Astrocyte (in vitro differentiated cells and primary cell): Measurements from ENCODE around the gene ATP1B1. TPM values are rescaled to one million over a fixed set of nuclear protein-coding genes. Genes with fewer than 3 reads are reported as not detected.

Experiments used
- DNase-seq: peaks from one replicate; pipeline ENCODE4 v3.0.0-alpha.2; 2010; ENCODE audit warnings: low read depth
- FAIRE-seq: peaks from 2 replicates; lab custom pipeline; 2011; peaks lifted over from hg19 to GRCh38; lab: Jason Lieb, UNC
- H2AFZ ChIP-seq: 2 replicates; pipeline ENCODE4 v1.6.0; 2012; ENCODE audit warnings: low read depth, low read length, inconsistent platforms
- H3K27ac ChIP-seq: 2 replicates; pipeline ENCODE4 v1.5.1; 2011; ENCODE audit warnings: low read depth, low read length, inconsistent platforms
- H3K27me3 ChIP-seq: 2 replicates; pipeline ENCODE4 v1.6.0; 2011; ENCODE audit warnings: low read length, inconsistent platforms; ENCODE audit not compliant: insufficient read depth
- H3K36me3 ChIP-seq: 2 replicates; pipeline ENCODE4 v1.5.1; 2011; ENCODE audit warnings: low read length, inconsistent platforms; ENCODE audit not compliant: insufficient read depth
- H3K4me1 ChIP-seq: 2 replicates; pipeline ENCODE4 v1.5.1; 2011; ENCODE audit warnings: low read length, inconsistent platforms; ENCODE audit not compliant: insufficient read depth
- H3K4me2 ChIP-seq: 2 replicates; pipeline ENCODE4 v1.6.0; 2012; ENCODE audit warnings: low read length, inconsistent platforms
- H3K4me3 ChIP-seq: 2 replicates; pipeline ENCODE4 v1.5.1; 2011; ENCODE audit warnings: low read depth, mild to moderate bottlenecking, low read length, inconsistent platforms; ENCODE audit not compliant: insufficient read depth
- H3K79me2 ChIP-seq: 2 replicates; pipeline ENCODE4 v1.6.0; 2012; ENCODE audit warnings: mild to moderate bottlenecking, low read length, inconsistent platforms; ENCODE audit not compliant: insufficient read depth
- H3K9ac ChIP-seq: 2 replicates; pipeline ENCODE4 v1.6.0; 2012; ENCODE audit warnings: mild to moderate bottlenecking, low read length, inconsistent platforms
- H3K9me3 ChIP-seq: 2 replicates; pipeline ENCODE4 v1.5.1; 2012; ENCODE audit warnings: low read depth, mild to moderate bottlenecking, low read length, inconsistent platforms; ENCODE audit not compliant: insufficient read depth
- H4K20me1 ChIP-seq: 2 replicates; pipeline ENCODE4 v1.6.0; 2012; ENCODE audit warnings: low read length, inconsistent platforms; ENCODE audit not compliant: insufficient read depth
- H3K27ac Mint-ChIP-seq: one replicate; pipeline ENCODE4 v1.8.0; 2021; ENCODE audit warnings: mild to moderate bottlenecking, mixed read lengths; ENCODE audit not compliant: unreplicated experiment
- H3K27me3 Mint-ChIP-seq: one replicate; pipeline ENCODE4 v1.8.0; 2021; ENCODE audit warnings: low read depth, mixed read lengths; ENCODE audit not compliant: unreplicated experiment
- H3K36me3 Mint-ChIP-seq: one replicate; pipeline ENCODE4 v1.8.0; 2021; ENCODE audit warnings: low read depth, mixed read lengths; ENCODE audit not compliant: unreplicated experiment
- H3K4me1 Mint-ChIP-seq: one replicate; pipeline ENCODE4 v1.8.0; 2021; ENCODE audit warnings: low read depth, mixed read lengths; ENCODE audit not compliant: unreplicated experiment
- H3K4me3 Mint-ChIP-seq: one replicate; pipeline ENCODE4 v1.8.0; 2021; ENCODE audit warnings: mild to moderate bottlenecking, moderate library complexity, mixed read lengths; ENCODE audit not compliant: unreplicated experiment
- H3K9me3 Mint-ChIP-seq: one replicate; pipeline ENCODE4 v1.8.0; 2021; ENCODE audit warnings: mild to moderate bottlenecking, mixed read lengths; ENCODE audit not compliant: unreplicated experiment
- EZH2 ChIP-seq: IDR thresholded peaks from 2 replicates; pipeline ENCODE4 v1.6.1; 2012; ENCODE audit warnings: mild to moderate bottlenecking, low read length, inconsistent platforms; ENCODE audit not compliant: insufficient read depth
- total RNA-seq: library from RNA; stranded (reverse); gene quantifications from 2 replicates; pipeline ENCODE4 v1.2.1, GENCODE V29; 2021
- TF ChIP-seq, protein P1 (sequence below): IDR thresholded peaks from 2 replicates; pipeline ENCODE4 v1.5.1; 2011; ENCODE audit warnings: low read depth, mild to moderate bottlenecking, inconsistent platforms, low read length, moderate library complexity; ENCODE audit not compliant: insufficient read depth

Gene ATP1B1
- total RNA-seq, 1 donor from 2014 or later = 56.5 TPM

- Mint-ChIP-seq H3K27me3 (no peaks in the 10 kb centered on the region), H3K4me1 (no peaks in the 10 kb centered on the region), H3K4me3 (no peak overlapping the region), H3K9me3 (no peaks in the 10 kb centered on the region), H3K36me3 (no peaks in the 10 kb centered on the region), H3K27ac (no peak overlapping the region)
- no peak overlapping the region for H2AFZ ChIP-seq
- H3K4me3 ChIP-seq = no peak overlapping the region
- no peaks in the 10 kb centered on the region for H3K79me2 ChIP-seq
- H3K27ac ChIP-seq = no peak overlapping the region
- no peaks in the 10 kb centered on the region for H3K36me3 ChIP-seq
- FAIRE-seq (no peak), DNase-seq (no peak)
- no peaks in the 10 kb centered on the region for H3K27me3 ChIP-seq
- H3K9me3 ChIP-seq = no peaks in the 10 kb centered on the region
- TF ChIP-seq, protein P1, sequence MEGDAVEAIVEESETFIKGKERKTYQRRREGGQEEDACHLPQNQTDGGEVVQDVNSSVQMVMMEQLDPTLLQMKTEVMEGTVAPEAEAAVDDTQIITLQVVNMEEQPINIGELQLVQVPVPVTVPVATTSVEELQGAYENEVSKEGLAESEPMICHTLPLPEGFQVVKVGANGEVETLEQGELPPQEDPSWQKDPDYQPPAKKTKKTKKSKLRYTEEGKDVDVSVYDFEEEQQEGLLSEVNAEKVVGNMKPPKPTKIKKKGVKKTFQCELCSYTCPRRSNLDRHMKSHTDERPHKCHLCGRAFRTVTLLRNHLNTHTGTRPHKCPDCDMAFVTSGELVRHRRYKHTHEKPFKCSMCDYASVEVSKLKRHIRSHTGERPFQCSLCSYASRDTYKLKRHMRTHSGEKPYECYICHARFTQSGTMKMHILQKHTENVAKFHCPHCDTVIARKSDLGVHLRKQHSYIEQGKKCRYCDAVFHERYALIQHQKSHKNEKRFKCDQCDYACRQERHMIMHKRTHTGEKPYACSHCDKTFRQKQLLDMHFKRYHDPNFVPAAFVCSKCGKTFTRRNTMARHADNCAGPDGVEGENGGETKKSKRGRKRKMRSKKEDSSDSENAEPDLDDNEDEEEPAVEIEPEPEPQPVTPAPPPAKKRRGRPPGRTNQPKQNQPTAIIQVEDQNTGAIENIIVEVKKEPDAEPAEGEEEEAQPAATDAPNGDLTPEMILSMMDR = no peak
- no peak for TF ChIP-seq EZH2
- no peaks in the 10 kb centered on the region for H4K20me1 ChIP-seq
- H3K4me2 ChIP-seq = no peak overlapping the region
- no peaks in the 10 kb centered on the region for H3K4me1 ChIP-seq
- H3K9ac ChIP-seq = no peak overlapping the region
Measured at GRCh38 chr1:169072945-169073725, 33.4 kb upstream of the ATP1B1 start.

DNA sequence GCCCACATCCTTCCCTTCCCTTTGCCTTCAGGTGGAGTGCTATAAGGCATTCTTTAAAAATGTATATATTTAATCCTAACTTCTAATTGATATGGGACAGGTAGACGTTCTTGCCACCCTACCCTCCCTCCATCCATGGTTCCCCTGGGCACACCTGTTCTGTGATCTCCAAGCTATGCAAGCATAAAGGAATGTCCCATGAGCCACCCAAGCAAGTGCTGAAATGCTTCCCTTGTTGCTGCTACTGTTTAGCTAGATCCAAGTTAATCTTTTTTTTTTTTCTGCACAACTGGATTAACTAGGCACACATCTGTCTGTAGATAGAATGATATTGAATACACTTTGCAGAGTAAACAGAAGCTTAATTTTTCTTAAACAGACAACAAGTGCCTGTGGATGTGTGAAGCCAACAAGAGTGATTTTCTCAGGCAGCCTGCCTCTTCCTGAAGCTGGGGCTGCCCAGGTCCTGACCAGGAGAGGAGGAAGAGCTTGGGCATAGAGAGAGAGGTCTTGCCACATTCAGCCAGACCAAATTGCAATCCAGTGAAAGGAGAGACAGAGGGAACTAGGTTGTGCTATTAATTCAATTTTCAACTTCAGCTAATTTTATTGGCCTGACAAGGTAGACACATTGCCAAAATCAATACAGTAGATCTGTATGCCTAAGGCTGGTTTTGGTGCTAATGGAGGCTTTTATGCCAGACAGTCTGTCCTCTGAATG, 28.2 kb upstream of the ATP1B1 start:
- no peak overlapping the region for H3K9ac ChIP-seq
- H4K20me1 ChIP-seq = no peaks in the 10 kb centered on the region
- H3K27ac Mint-ChIP-seq = no peak overlapping the region
- DNase-seq (no peak), FAIRE-seq (no peak)
- H3K27me3 ChIP-seq = no peaks in the 10 kb centered on the region
- H3K36me3 Mint-ChIP-seq = no peaks in the 10 kb centered on the region
- no peak overlapping the region for H2AFZ ChIP-seq
- H3K4me3 Mint-ChIP-seq = no peak overlapping the region
- H3K4me1 Mint-ChIP-seq = no peaks in the 10 kb centered on the region
- no peak overlapping the region for H3K4me3 ChIP-seq
- H3K4me1 ChIP-seq = no peaks in the 10 kb centered on the region
- no peaks in the 10 kb centered on the region for H3K36me3 ChIP-seq
- H3K9me3 ChIP-seq = no peaks in the 10 kb centered on the region
- H3K27me3 Mint-ChIP-seq = no peaks in the 10 kb centered on the region
- TF ChIP-seq, protein P1 = no peak
- no peaks in the 10 kb centered on the region for H3K9me3 Mint-ChIP-seq
- no peak overlapping the region for H3K27ac ChIP-seq
- no peaks in the 10 kb centered on the region for H3K79me2 ChIP-seq
- no peak overlapping the region for H3K4me2 ChIP-seq
